Measurements from ENCODE around the gene HES5.
"Not testable (repeated sequence)": the region's sequence is repeated elsewhere in the genome, so short reads cannot be mapped to it uniquely, and the experiment has no call there.

The HES5 gene

GRCh38 chr1:2560299-2561073 lies 30.4 kb upstream of the HES5 start:
- no peak for DNase-seq (ENCODE audit: low read depth)

DNA sequence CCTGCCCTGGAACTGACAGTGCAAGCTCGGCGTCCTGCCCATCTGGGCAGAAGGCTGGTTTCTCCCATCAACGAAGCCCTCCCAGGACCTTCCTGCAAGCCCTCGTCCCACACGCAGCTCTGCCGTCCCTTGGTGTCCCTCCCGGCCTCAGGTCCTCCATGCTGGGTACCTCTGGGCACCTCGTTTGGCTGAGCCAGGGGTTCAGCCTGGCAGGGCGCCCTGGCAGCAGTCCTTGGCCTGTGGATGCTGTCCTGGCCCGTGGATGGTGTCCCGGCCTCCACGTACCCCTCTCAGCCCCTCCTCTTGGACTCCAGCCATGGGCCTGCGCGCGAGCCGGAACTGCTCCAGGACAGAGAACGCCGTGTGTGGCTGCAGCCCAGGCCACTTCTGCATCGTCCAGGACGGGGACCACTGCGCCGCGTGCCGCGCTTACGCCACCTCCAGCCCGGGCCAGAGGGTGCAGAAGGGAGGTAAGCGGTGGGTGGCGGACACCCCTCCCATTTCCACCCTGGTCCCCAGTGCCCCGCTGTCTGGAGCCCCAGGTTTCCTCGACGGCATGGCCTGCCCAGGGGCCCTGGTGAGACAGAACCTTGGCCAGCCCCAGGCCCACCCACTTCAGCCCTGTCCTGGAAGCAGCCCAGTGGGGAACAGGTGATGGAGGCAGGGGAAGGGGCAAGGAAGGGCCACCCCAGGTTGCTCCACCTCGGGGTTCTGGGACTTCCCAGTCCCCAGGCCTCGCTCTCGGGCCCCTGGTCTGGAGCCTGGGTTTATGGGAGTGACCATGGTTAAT lies 29.6 kb upstream of the HES5 start:
- DNase-seq (ENCODE audit: low read depth): no peak

DNA sequence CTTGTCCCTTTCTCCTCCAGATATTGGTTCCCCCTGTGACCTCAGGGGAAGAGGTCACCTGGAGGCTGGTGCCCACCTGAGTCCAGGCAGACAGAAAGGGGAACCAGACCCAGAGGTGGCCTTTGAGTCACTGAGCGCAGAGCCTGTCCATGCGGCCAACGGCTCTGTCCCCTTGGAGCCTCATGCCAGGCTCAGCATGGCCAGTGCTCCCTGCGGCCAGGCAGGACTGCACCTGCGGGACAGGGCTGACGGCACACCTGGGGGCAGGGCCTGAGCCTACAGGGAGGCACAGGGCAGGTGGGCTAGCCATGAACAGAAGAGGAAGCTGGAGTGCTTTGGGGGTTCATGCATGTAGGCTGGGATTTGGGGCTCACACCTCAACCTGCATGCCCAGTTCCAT lies 28.8 kb upstream of the HES5 start:
- DNase-seq (ENCODE audit: low read depth): no peak

GRCh38 chr1:2558420-2558819 lies 28.4 kb upstream of the HES5 start:
- DNase-seq (ENCODE audit: low read depth): no peak

DNA sequence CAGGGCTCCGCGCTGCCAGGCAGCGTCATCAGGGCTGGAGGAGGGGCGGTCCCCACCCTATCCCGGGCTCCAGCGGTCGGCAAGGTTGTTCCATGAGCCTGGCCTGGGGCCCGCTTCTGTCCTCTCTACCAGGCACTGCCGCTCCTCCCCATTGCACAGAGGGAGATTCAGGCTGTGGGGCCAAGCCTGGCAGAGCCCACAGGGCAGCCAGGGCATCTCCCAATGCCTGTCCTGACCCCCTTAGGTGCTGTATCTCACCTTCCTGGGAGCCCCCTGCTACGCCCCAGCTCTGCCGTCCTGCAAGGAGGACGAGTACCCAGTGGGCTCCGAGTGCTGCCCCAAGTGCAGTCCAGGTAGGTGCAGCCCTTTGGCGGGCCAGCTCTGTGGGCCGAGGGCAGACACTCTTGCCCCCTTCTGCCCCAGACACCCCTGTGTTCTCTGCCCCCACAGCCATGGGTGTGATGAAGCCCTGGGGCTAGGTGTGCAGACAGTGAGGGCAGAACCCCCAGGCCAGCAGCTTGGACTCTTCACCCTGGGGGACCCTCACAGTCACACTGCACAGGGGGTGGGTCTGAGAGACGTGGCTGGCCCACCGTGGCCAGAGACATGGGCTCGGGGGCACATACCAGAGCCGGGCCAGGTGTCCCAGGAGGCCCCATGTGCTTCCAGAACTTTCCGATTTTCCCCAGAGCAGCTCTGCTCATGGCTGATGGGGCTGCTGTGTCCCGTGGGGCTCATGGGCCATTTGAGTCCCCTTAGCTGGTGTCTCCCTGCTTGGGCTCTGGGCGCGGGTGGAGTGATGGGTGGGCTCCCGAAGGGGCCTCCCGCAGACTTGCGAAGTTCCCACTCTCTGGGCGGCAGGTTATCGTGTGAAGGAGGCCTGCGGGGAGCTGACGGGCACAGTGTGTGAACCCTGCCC lies 27.7 kb upstream of the HES5 start:
- no peak for DNase-seq (ENCODE audit: low read depth)

DNA sequence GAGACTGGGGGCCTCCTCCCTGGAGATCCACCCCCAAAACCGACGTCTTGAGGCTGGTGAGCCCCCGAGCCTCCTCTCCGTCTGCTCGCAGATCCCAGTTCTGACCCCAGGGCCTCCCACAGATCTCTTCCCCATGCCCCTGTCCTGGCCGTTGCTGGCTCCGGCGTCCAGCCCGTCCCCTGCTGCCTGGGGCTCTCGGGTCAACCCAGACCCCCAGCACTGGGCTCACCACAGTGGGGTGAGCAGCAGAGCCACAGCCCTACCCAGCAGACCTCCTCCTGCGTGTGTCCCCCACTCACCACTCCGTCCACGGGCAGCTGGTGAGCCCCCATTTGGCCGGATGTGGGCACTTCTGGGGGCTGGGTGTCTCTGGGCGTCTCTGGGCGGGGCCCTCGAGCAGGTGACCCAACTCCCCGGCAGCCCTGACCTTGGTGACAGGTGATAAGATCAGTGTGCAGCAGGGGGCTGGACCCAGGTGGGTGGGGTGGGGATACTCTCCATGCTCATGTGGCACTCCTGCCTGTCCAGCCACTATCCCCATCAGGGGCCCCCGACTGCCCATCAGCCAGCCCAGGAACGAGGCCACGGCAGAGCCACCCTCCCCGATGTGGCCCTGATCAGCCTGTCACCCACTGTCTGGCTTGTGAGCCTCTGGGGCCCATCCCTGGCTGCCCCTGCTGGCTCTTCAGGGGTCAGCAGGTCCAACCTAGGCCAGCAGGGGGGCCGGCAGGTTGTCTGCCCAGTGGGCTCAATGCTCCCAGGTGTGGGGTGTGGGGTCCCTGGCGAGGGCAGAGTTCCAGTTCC lies 26.8 kb upstream of the HES5 start:
- peak; percentile 40 for DNase-seq (ENCODE audit: low read depth)

- peak; percentile 56 for DNase-seq (ENCODE audit: low read depth)
Measured at GRCh38 chr1:2556277-2556677, 26.2 kb upstream of the HES5 start, which contains the start of gene TNFRSF14. TSS of gene TNFRSF14 (plus strand) at chr1:2556371. CDS start at chr1:2556665, 294 bp downstream.

DNA sequence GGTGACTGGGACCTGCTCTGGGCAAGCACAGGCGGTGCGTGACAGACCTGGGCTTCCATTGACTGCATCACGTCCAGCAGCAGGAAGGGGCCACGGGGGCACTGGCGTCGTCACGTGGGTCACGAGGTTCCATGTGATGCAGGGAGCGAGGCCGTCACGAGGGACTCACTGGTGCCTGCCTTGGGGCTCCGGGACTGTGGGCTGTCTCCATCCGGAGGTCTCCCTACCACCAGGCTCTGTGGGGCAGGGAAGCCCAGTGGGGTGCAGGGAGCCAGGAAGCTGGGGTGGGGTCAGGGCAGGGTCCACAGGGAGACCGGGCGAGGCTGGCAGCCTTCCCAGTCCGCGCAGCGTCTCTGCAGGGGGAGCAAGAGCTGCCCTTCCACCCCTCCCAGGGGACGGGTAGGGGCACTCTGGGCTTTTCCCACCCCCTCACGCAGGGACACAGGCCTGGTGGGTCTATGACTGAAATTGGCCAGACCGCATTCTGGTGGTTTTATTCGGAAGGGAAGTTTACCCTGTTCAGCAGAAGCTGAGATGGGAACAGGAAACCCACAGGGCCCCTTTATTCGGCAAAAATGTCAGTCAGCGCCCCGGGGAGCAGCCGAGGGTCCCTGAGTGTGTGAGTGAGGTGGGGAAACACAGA lies 25.7 kb upstream of the HES5 start:
- DNase-seq (ENCODE audit: low read depth): peak; percentile 69

DNA sequence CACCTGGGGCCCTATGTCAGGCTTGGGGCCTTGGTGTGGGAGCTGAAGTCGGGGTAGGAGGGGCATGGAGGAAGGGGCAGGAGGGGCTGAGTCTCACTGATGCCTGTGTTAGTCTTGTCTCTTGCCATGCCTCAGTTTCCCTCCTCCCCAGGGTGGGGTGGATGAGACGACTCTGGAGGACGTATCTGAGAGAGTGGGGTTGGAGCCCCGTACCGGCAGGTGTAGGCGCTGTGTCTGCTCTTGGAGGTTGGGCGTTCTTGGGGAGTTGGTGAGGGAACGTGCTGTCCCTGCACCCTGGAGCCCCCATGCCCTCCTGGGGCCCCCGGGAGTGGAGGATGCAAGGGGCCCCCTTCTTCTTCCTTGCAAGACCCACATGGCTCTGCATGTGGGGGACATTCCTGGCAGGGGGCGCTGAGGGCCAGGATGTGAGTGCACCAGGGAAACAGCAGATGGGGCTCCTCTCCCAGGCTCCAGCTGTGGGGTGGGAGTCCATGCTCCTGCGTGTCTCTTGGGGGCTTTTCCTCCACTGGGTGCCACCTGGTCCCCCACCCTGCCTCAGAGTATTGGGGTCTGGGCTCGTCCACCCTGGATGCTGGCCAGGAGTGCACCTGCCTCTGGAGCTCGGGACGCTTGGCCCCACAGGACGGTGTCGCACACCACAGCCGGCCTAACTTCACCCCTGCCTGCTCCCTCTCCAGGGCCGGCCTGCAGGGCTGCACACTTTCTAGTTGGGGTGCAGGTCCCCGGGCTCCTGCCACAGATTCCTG lies 24.7 kb upstream of the HES5 start:
- DNase-seq (ENCODE audit: low read depth): peak; percentile 38

GRCh38 chr1:2553871-2554620 lies 24.0 kb upstream of the HES5 start:
- DNase-seq (ENCODE audit: low read depth): no peak

GRCh38 chr1:2553076-2553475 lies 23.0 kb upstream of the HES5 start:
- DNase-seq (ENCODE audit: low read depth): not testable (repeated sequence)

DNA sequence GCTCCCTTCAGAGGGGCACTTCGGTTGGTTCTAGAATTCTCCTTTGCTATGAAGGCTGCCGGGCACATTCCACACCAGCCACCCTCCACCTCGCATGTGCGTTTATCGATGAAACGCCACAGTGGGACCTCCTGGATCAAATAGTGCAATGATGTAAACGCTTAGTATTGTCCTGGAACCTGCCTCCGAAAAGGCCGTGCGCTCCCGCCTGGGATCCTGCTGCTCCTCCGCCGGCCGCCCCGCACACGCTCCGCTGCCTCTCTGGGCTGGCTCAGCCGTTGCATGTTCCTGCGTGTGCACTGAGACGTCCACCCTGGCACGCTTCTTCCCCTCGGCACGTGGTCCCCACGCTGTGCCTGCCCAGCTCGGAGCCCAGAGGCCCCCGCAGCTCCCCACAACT lies 22.1 kb upstream of the HES5 start:
- DNase-seq (ENCODE audit: low read depth): no peak

- DNase-seq (ENCODE audit: low read depth): not testable (repeated sequence)
Measured at GRCh38 chr1:2551544-2551943, 21.5 kb upstream of the HES5 start.

DNA sequence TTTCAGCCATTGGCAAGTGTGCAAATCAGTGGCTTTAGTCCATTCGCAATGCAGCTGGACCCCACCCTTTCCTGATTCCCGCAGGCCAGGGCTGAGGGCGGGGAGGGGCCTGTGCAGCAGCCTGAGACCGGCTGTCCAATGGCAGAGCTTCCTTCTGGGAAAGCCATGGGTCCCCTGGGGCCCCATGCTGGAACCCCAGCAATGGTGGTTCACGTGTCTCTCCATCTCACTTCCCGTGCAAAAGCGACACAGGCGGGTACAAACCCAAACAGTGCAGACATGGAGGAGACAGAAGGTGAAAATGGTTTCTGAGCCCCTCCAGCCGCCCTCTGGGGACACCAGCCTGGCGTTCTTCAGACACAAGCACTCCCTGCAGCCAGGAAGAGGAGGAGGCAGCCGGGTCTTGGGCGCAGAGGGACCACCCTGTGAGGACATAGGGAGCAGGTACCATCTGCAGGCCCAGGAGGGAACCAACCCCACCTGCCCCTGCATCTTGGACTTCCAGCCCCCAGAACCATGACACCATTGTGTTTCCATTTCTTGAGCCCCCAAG lies 20.3 kb upstream of the HES5 start:
- not testable (repeated sequence) for DNase-seq (ENCODE audit: low read depth)

DNA sequence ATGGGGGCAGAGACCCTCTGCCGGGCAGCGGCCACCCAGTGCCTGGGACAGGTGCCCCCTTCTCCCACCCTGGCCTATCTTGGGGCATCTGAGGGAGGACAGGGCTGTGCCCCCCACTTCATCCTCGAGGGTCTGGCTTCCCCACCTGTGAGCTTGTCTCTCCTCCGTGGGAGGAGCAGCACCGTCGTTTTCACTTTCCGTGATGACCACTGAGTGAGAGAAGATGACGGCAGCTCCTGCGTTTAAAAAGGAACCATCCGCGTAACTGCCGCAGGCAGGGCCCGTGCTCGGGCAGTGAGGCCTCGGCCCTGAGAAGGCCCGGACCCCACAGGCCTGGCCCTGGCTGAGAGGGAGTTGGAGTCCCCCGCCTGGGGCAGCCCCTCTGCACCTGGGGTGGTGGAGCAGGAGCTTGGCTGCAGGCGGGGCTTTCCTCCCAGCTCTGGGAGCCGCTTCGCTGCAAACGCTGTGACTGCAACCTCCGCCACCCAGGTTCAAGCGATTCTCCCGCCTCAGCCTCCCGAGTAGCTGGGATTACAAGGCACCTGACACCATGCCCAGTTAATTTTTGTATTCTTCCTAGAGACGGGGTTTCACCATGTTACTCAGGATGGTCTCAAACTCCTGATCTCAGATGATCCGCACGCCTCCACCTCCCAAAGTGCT lies 19.4 kb upstream of the HES5 start:
- DNase-seq (ENCODE audit: low read depth): not testable (repeated sequence)

GRCh38 chr1:2548068-2548589 lies 18.1 kb upstream of the HES5 start:
- DNase-seq (ENCODE audit: low read depth): peak; percentile 78

DNA sequence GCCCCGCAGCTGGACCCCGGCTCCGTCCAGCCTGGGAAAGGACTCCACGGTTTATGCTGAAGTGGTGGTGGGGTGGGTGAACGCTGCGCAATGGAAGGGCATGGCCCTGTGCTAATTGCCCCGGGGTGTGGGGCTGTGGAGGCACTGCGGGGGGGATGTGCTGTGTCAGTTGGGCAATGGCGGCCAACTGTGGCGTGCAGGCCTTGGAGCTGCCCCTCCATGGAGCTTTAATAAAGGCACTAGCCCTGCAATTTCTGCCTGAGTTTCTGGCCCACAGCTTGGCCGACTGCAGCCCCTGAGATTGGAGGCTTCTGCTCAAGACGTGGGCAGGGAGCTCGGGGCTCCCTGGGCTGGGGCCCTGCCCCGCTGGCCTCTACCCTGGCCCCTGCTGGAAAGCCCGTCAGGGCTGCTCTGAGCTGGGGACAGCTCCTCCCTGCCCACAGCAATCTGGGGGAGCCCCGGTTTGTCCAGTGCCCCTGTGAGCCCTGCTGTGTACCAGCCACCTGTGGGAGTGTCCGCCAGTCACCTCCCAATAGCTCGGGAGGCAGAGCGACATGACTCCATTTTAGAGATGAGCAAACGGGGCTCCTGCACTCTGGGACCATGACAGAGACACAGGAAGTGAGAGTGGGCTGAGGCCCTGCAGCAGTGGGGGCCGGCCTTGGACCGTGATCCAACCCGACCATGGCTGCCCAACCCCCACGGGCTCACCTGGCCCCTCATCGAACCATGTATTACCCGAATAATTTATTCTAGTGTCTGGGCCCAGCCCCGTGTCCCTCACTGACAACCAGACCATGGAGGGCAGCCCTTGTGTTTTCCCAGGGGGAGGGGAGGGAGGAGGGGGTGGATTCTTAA lies 17.4 kb upstream of the HES5 start:
- DNase-seq (ENCODE audit: low read depth): no peak

Data from stimulated activated CD8-positive, alpha-beta memory T cell treated with anti-CD3 and anti-CD28 coated beads, Interleukin-4, amount 100 ng/mL, for 24 hours (primary cell).